Heart left ventricle (tissue), 16 donors: ENCODE results near the gene KIF17. TPM values are rescaled to one million over a fixed set of nuclear protein-coding genes. Genes with fewer than 3 reads are reported as not detected.

ENCODE experiments used
- ATAC-seq, 4 donors: fragments of 200-7000 bp; cut with Tn5 transposase; one replicate each; pipeline ENCODE4 v1.9.1; 2020 to 2022; ENCODE audit warnings: moderate library complexity in 4 of 4, mild to moderate bottlenecking in 3 of 4, moderate number of reproducible peaks in 1 of 4
- DNase-seq, 5 donors: peaks; one replicate each; pipeline ENCODE4 v3.0.0-alpha.2; 2020
- H3K27ac ChIP-seq, 12 donors: fragments of 200-600 bp; sonication (generic) in 4 of 12; one replicate each; pipeline versions ENCODE4 v1.5.0 to v1.8.0; 2016 to 2022; ENCODE audit warnings: mild to moderate bottlenecking in 2 of 12
- H3K27me3 ChIP-seq, 9 donors: fragments of 200-600 bp; sonication (generic) in 2 of 9; one replicate each; pipeline versions ENCODE4 v1.5.1 to v1.8.0; 2016 to 2022; ENCODE audit warnings: mild to moderate bottlenecking in 3 of 9
- H3K36me3 ChIP-seq, 9 donors: fragments of 200-600 bp; sonication (generic) in 2 of 9; one replicate each; pipeline versions ENCODE4 v1.5.0 to v1.8.0; 2018 to 2022; ENCODE audit warnings: mild to moderate bottlenecking in 2 of 9
- H3K4me1 ChIP-seq, 12 donors: fragments of 200-600 bp; sonication (generic) in 4 of 12; one replicate each; pipeline versions ENCODE4 v1.5.0 to v1.8.0; 2016 to 2022; ENCODE audit warnings: mild to moderate bottlenecking in 3 of 12
- H3K4me3 ChIP-seq, 12 donors: fragments of 200-600 bp; sonication (generic) in 4 of 12; one replicate each; pipeline versions ENCODE4 v1.5.0 to v1.8.0; 2017 to 2022; ENCODE audit warnings: mild to moderate bottlenecking in 9 of 12, moderate library complexity in 4 of 12
- H3K9me3 ChIP-seq, 12 donors: fragments of 200-600 bp; sonication (generic) in 4 of 12; one replicate each; pipeline versions ENCODE4 v1.5.0 to v1.8.0; 2016 to 2022; ENCODE audit warnings: mild to moderate bottlenecking in 1 of 12
- CTCF ChIP-seq, 12 donors: fragments of 200-600 bp; sonication (generic) in 4 of 12; IDR thresholded peaks; one replicate each; pipeline versions ENCODE4 v1.5.0 to v1.8.0; 2018 to 2022; ENCODE audit warnings: antibody characterized with exemption in 12 of 12, mild to moderate bottlenecking in 5 of 12
- POLR2A ChIP-seq, 2 donors: fragments of 450-650 bp; IDR thresholded peaks; one replicate each; pipeline ENCODE4 v1.6.1; 2017; ENCODE audit warnings: antibody characterized with exemption in 2 of 2, mild to moderate bottlenecking in 2 of 2, moderate library complexity in 2 of 2
- WGBS, 4 donors: extraction: QIAGEN DNeasy Blood & Tissue Kit in 2 of 4; methylation state at CpG; one replicate each; pipeline versions ENCODE4 v1.1.5 to v1.1.7; 2013 to 2018; 5-methylcytosine and 5-hydroxymethylcytosine counted together
- intact Hi-C, 10 donors: fragments of 100-400 bp; cut with DNase I; formaldehyde crosslinking; loops; one replicate each; pipeline versions ENCODE4 v1.11.1 to v1.14.2; 2022
- polyA plus RNA-seq, 2 donors: library from polyadenylated mRNA; stranded (reverse); fragments of 200-250 nt; gene quantifications; one replicate each; pipeline ENCODE4 v1.2.3, GENCODE V29; 2013
- total RNA-seq, 9 donors: library from RNA; depleted of rRNA in 2 of 9; stranded (reverse); fragments of >200 nt in 2 of 9; fragmentation: NEBNext Ultra II Directional in 3 of 9; extraction: Animal tissue kit (Norgen Biotek cat#: 25700) in 3 of 9; gene quantifications; one replicate each; pipeline versions ENCODE4 v1.1.0 to v1.2.4, GENCODE V29; 2016 to 2023
- donor health status: ischemic (EF 13 %, LVEDD 7.1; RV severe dilation, severe dysfunction).
- donor health status: healthy with polysubstance abuse.
- donor health status: DM: no; HTN: yes; CAD: no.
- donor health status: DM: no; HTN: no; CAD: no.
- donor health status: ischemic (EF 25% LVEDD 6.9; RV normal size, moderate dysfunction).
- donor health status: ischemic (EF 25% LVEDD 5.7; RV mildly dilated, moderate dysfunction).
- donor health status: healthy.
- donor health status: DM: yes; HTN: yes; CAD: no.
- donor health status: ischemic (EF 35%, LVEDD 5.7; RV mildly dilated, moderate dysfunction).
- donor health status: nonischemic (EF 11% LVEDD 7.7; RV severe dilation, severe dysfunction).
- donor health status: DM: yes; HTN: yes; CAD: no.
- donor health status: PGD.
- donor health status: ischemic (EF 29% LVEDD 5.4; RV normal size, mild dysfunction).
- donor health status: nonischemic (EF 23%, LVEDD 6.1; RV moderate dilation, normal function).

Gene KIF17
- total and polyA plus RNA-seq, 11 donors = 1.6 to 9.3 (median 3.4) TPM

GRCh38 chr1:20632386-20632785, 85.4 kb downstream of the KIF17 start:
- DNase-seq (no peak), ATAC-seq (no peak)
- Histone ChIP-seq H3K27me3 (no peaks in the 10 kb centered on the region), H3K9me3 (no peaks in the 10 kb centered on the region), H3K4me1 (peaks cover 0 to 31% (median 15%) of the 10 kb centered on the region in 12 donors), H3K4me3 (no peak overlapping the region), H3K27ac (no peak overlapping the region), H3K36me3 (peaks cover 0 to 15% (median 10%) of the 10 kb centered on the region in 9 donors)
- intact Hi-C loops = loop anchor here in 7 of 10 donors (2.0 to 5.0 kb wide), 6 partner anchors 45 to 125 kb away; partner anchors contain the start of genes CDA (in 1 of the 7) and MUL1 (in 1 of the 7)
- 84 to 93% (median 92%) methylated on average over 3 of the region's 3 CpGs for WGBS, 4 donors
- TF ChIP-seq CTCF (IDR thresholded peaks at IDR 0.05) (no peak), POLR2A (IDR thresholded peaks at IDR 0.05) (no peak)

- H3K9me3 ChIP-seq = no peaks in the 10 kb centered on the region
- H3K4me3 ChIP-seq = no peak overlapping the region
- WGBS, 4 donors = 11 to 29% (median 26%) methylated on average over 4 of the region's 4 CpGs
- peaks cover 0 to 22% (median 15%) of the 10 kb centered on the region in 12 donors for H3K4me1 ChIP-seq
- no peak overlapping the region for H3K27ac ChIP-seq
- no peak for TF ChIP-seq POLR2A (IDR thresholded peaks at IDR 0.05)
- no peak for TF ChIP-seq CTCF (IDR thresholded peaks at IDR 0.05)
- no peaks in the 10 kb centered on the region for H3K27me3 ChIP-seq
- intact Hi-C loops = loop anchor here in 6 of 10 donors (5.0 kb wide), 4 partner anchors 43 to 123 kb away; partner anchors contain the start of genes CDA (in 1 of the 6) and MUL1 (in 1 of the 6)
- no peak for DNase-seq
- ATAC-seq = no peak
- no peaks in the 10 kb centered on the region for H3K36me3 ChIP-seq
These were observed 87.1 kb downstream of the KIF17 start for GRCh38 chr1:20630729-20631128.

- Histone ChIP-seq H3K9me3 (no peaks in the 10 kb centered on the region), H3K27me3 (no peaks in the 10 kb centered on the region), H3K27ac (no peak overlapping the region), H3K36me3 (no peaks in the 10 kb centered on the region), H3K4me3 (no peak overlapping the region), H3K4me1 (no peaks in the 10 kb centered on the region)
- WGBS, 4 donors = 54 to 73% (median 58%) methylated on average over 1 of the region's 1 CpG
- no peak for ATAC-seq
- intact Hi-C loops = no loop called here
- TF ChIP-seq POLR2A (IDR thresholded peaks at IDR 0.05) = no peak
- DNase-seq = no peak
These were observed 91.3 kb downstream of the KIF17 start for GRCh38 chr1:20626524-20626923.

- whole genome bisulfite sequencing, 4 donors = 42 to 73% (median 53%) methylated on average over 1 of the region's 1 CpG
- H3K4me3 ChIP-seq = no peak overlapping the region
These were observed 91.7 kb downstream of the KIF17 start for GRCh38 chr1:20626098-20626427.

More at GRCh38 chr1:20626098-20626427, 91.7 kb downstream of the KIF17 start:
- no peaks in the 10 kb centered on the region for H3K27me3 ChIP-seq
- H3K36me3 ChIP-seq = no peaks in the 10 kb centered on the region
- ATAC-seq = no peak
- TF ChIP-seq POLR2A (IDR thresholded peaks at IDR 0.05) = no peak
- TF ChIP-seq CTCF (IDR thresholded peaks at IDR 0.05) = no peak
- no peak for DNase-seq
- H3K27ac ChIP-seq = no peak overlapping the region
- H3K9me3 ChIP-seq = no peaks in the 10 kb centered on the region
- H3K4me1 ChIP-seq = no peaks in the 10 kb centered on the region
- intact Hi-C loops = no loop called here
